ENCODE measurements around the gene SRMS. TPM values are rescaled to one million over a fixed set of nuclear protein-coding genes. Genes with fewer than 3 reads are reported as not detected.
"Not testable (repeated sequence)": the region's sequence is repeated elsewhere in the genome, so short reads cannot be mapped to it uniquely, and the experiment has no call there.

SRMS gene
- total RNA-seq, 2 experiments from 2014 or later, result 0.42 TPM; not detected in 1

GRCh38 chr20:63561624-63562396 lies 14.3 kb upstream of the SRMS start:
- DNase-seq (ENCODE audit: low spot score), result no peak
- no peak overlapping the region for H2AFZ ChIP-seq (ENCODE audit: low read length)
- no peaks in the 10 kb centered on the region for H4K20me1 ChIP-seq (ENCODE audit: insufficient read depth, low read length)
- H3K4me1 ChIP-seq (ENCODE audit: insufficient read depth, low read length, poor library complexity, severe bottlenecking), result no peaks in the 10 kb centered on the region
- no peaks in the 10 kb centered on the region for H3K36me3 ChIP-seq (ENCODE audit: insufficient read depth, low read length)
- H3K79me2 ChIP-seq (ENCODE audit: insufficient read depth, low read depth, low read length), result no peaks in the 10 kb centered on the region
- no peak overlapping the region for H3K4me2 ChIP-seq (ENCODE audit: low read length)
- CTCF ChIA-PET (ENCODE audit: unreplicated experiment), result no interaction called here
- no peak overlapping the region for H3K27ac ChIP-seq (ENCODE audit: low read depth, low read length, poor library complexity, severe bottlenecking)
- no peak overlapping the region for H3K4me3 ChIP-seq (ENCODE audit: low read depth, low read length, poor library complexity, severe bottlenecking)
- TF ChIP-seq EZH2phosphoT487 (IDR thresholded peaks at IDR 0.05; ENCODE audit: borderline replicate concordance, low read depth, low read length), result no peak
- TF ChIP-seq, protein P1, sequence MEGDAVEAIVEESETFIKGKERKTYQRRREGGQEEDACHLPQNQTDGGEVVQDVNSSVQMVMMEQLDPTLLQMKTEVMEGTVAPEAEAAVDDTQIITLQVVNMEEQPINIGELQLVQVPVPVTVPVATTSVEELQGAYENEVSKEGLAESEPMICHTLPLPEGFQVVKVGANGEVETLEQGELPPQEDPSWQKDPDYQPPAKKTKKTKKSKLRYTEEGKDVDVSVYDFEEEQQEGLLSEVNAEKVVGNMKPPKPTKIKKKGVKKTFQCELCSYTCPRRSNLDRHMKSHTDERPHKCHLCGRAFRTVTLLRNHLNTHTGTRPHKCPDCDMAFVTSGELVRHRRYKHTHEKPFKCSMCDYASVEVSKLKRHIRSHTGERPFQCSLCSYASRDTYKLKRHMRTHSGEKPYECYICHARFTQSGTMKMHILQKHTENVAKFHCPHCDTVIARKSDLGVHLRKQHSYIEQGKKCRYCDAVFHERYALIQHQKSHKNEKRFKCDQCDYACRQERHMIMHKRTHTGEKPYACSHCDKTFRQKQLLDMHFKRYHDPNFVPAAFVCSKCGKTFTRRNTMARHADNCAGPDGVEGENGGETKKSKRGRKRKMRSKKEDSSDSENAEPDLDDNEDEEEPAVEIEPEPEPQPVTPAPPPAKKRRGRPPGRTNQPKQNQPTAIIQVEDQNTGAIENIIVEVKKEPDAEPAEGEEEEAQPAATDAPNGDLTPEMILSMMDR (conservative IDR thresholded peaks at IDR 0.05; ENCODE audit: low read length), result no peak
- POLR2A ChIA-PET, result no interaction called here
- no peaks in the 10 kb centered on the region for H3K9me2 ChIP-seq (ENCODE audit: insufficient read depth, low read length)
- intact Hi-C loops (cut with micrococcal nuclease; ENCODE audit: unreplicated experiment), result no loop called here
- H3K9me3 ChIP-seq (ENCODE audit: low read length), result no peaks in the 10 kb centered on the region
- BruUV-seq (replicated peaks), result no TSS peak

- H2AFZ ChIP-seq (ENCODE audit: low read length), result no peak overlapping the region
- no peak overlapping the region for H3K4me2 ChIP-seq (ENCODE audit: low read length)
- intact Hi-C loops (cut with micrococcal nuclease; ENCODE audit: unreplicated experiment), result no loop called here
- no peak for DNase-seq (ENCODE audit: low spot score)
- H3K36me3 ChIP-seq (ENCODE audit: insufficient read depth, low read length), result no peaks in the 10 kb centered on the region
- no peaks in the 10 kb centered on the region for H4K20me1 ChIP-seq (ENCODE audit: insufficient read depth, low read length)
- H3K9me3 ChIP-seq (ENCODE audit: low read length), result no peaks in the 10 kb centered on the region
- no peaks in the 10 kb centered on the region for H3K79me2 ChIP-seq (ENCODE audit: insufficient read depth, low read depth, low read length)
- POLR2A ChIA-PET, result no interaction called here
- TF ChIP-seq EZH2phosphoT487 (IDR thresholded peaks at IDR 0.05; ENCODE audit: borderline replicate concordance, low read depth, low read length), result no peak
- no TSS peak for BruUV-seq (replicated peaks)
- no peak overlapping the region for H3K27ac ChIP-seq (ENCODE audit: low read depth, low read length, poor library complexity, severe bottlenecking)
- H3K4me3 ChIP-seq (ENCODE audit: low read depth, low read length, poor library complexity, severe bottlenecking), result no peak overlapping the region
- CTCF ChIA-PET (ENCODE audit: unreplicated experiment), result no interaction called here
- H3K9me2 ChIP-seq (ENCODE audit: insufficient read depth, low read length), result no peaks in the 10 kb centered on the region
- H3K4me1 ChIP-seq (ENCODE audit: insufficient read depth, low read length, poor library complexity, severe bottlenecking), result no peaks in the 10 kb centered on the region
Observed at GRCh38 chr20:63560856-63561609, 13.5 kb upstream of the SRMS start.

DNA sequence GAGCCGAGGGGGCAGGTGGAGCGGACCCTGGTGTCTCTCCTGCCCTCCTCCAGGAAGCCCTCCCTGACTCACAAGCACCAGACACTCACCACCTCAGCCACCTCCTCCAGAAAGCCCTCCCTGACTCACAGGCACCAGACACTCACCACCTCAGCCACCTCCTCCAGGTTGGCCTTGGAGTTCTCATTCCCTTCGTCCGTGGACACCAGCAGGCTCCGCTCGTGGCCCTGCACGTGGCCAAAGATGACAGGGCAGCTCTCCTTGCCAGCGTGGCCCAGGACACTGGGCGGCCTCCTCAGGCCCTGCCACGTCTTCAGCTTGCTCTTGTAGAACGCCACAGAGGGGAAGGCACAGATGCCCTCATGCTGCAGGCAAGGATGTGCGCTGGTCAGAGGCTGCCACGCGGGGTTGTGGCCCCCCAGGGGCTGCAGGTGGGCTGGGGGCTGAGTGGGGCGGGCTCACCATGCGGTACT lies 12.8 kb upstream of the SRMS start:
- Histone ChIP-seq H3K79me2 (ENCODE audit: insufficient read depth, low read depth, low read length) (no peaks in the 10 kb centered on the region), H3K4me2 (ENCODE audit: low read length) (no peak overlapping the region), H3K36me3 (ENCODE audit: insufficient read depth, low read length) (no peaks in the 10 kb centered on the region), H3K9me2 (ENCODE audit: insufficient read depth, low read length) (no peaks in the 10 kb centered on the region), H3K27ac (ENCODE audit: low read depth, low read length, poor library complexity, severe bottlenecking) (no peak overlapping the region), H2AFZ (ENCODE audit: low read length) (no peak overlapping the region), H4K20me1 (ENCODE audit: insufficient read depth, low read length) (no peaks in the 10 kb centered on the region), H3K9me3 (ENCODE audit: low read length) (no peaks in the 10 kb centered on the region), H3K4me3 (ENCODE audit: low read depth, low read length, poor library complexity, severe bottlenecking) (no peak overlapping the region), H3K4me1 (ENCODE audit: insufficient read depth, low read length, poor library complexity, severe bottlenecking) (no peaks in the 10 kb centered on the region)
- intact Hi-C loops (cut with micrococcal nuclease; ENCODE audit: unreplicated experiment), result no loop called here
- DNase-seq (ENCODE audit: low spot score), result no peak
- CTCF ChIA-PET (ENCODE audit: unreplicated experiment), result no interaction called here
- no TSS peak for BruUV-seq (replicated peaks)
- POLR2A ChIA-PET, result no interaction called here
- TF ChIP-seq, protein P1 (conservative IDR thresholded peaks at IDR 0.05; ENCODE audit: low read length), result no peak
- no peak for TF ChIP-seq EZH2phosphoT487 (IDR thresholded peaks at IDR 0.05; ENCODE audit: borderline replicate concordance, low read depth, low read length)

- POLR2A ChIA-PET; H4K20me1 ChIP-seq (ENCODE audit: insufficient read depth, low read length); H3K36me3 ChIP-seq (ENCODE audit: insufficient read depth, low read length); BruUV-seq (replicated peaks); H3K79me2 ChIP-seq (ENCODE audit: insufficient read depth, low read depth, low read length); H3K4me2 ChIP-seq (ENCODE audit: low read length); CTCF ChIA-PET (ENCODE audit: unreplicated experiment); H2AFZ ChIP-seq (ENCODE audit: low read length); DNase-seq (ENCODE audit: low spot score); H3K4me1 ChIP-seq (ENCODE audit: insufficient read depth, low read length, poor library complexity, severe bottlenecking); H3K4me3 ChIP-seq (ENCODE audit: low read depth, low read length, poor library complexity, severe bottlenecking); H3K27ac ChIP-seq (ENCODE audit: low read depth, low read length, poor library complexity, severe bottlenecking); intact Hi-C loops (cut with micrococcal nuclease; ENCODE audit: unreplicated experiment); H3K9me3 ChIP-seq (ENCODE audit: low read length); H3K9me2 ChIP-seq (ENCODE audit: insufficient read depth, low read length): not testable (repeated sequence)
Observed at GRCh38 chr20:63559485-63560332, 12.2 kb upstream of the SRMS start.

Data from OCI-LY7 (cell line).